K562 (cell line): ENCODE results near the gene CHDH. TPM values are rescaled to one million over a fixed set of nuclear protein-coding genes. Genes with fewer than 3 reads are reported as not detected.

Experiments
- ATAC-seq: fragments of 200-7000 bp; cut with Tn5 transposase; 3 replicates; pipeline ENCODE4 v1.9.1; 2020; ENCODE audit warnings: moderate library complexity
- BruUV-seq: library from RNA; stranded (reverse); fragments of 400-500 nt; replicated peaks from 2 replicates; lab custom pipeline; 2021; lab: Mats Ljungman, UMichigan
- CTCF ChIA-PET: fragments of 300-600 bp; formaldehyde crosslinking; extraction: SDS; loops from one replicate; lab custom pipeline; 2021; ENCODE audit warnings: low intra/inter-chr PET ratio; lab: Yijun Ruan, JAX
- POLR2A ChIA-PET: fragments of 300-600, 350-650 bp; sonication (Branson Sonifier 250); formaldehyde crosslinking; extraction: SDS; loops from one replicate; lab custom pipeline; 2021; ENCODE audit warnings: antibody characterized with exemption, inconsistent platforms; lab: Yijun Ruan, JAX
- DNase-seq, 4 experiments: peaks; one replicate each; pipeline versions ENCODE4 v3.0.0 to v3.0.0-alpha.2; 2011 to 2018; ENCODE audit warnings: low spot score in 3 of 4, mixed read lengths in 3 of 4; ENCODE audit errors: extremely low read depth in 1 of 4
- FAIRE-seq: peaks from 2 replicates; lab custom pipeline; 2011; peaks lifted over from hg19 to GRCh38; lab: Jason Lieb, UNC
- H2AFZ ChIP-seq: 2 replicates; pipeline ENCODE4 v1.6.0; 2011; ENCODE audit warnings: low read depth, low read length, control low read depth, inconsistent platforms
- H3K27ac ChIP-seq: fragments of 200-600 bp; 3 replicates; pipeline ENCODE4 v1.8.0; 2011; ENCODE audit warnings: low read depth, mild to moderate bottlenecking, control low read depth, inconsistent platforms, low read length, moderate library complexity, mixed read lengths; ENCODE audit errors: extremely low read depth
- H3K27me3 ChIP-seq, 2 experiments: fragments of 300-600 bp in 1 of 2; 2 replicates in 1 of 2; 3 replicates in 1 of 2; pipeline versions ENCODE4 v1.6.0 to v1.8.0; 2011; ENCODE audit warnings: inconsistent platforms in 2 of 2, low read length in 2 of 2, mild to moderate bottlenecking in 1 of 2, mixed read lengths in 1 of 2, moderate library complexity in 1 of 2; ENCODE audit not compliant: control insufficient read depth in 2 of 2, insufficient read depth in 2 of 2
- H3K36me3 ChIP-seq: fragments of 300-600 bp; 3 replicates; pipeline ENCODE4 v1.8.0; 2011; ENCODE audit warnings: mild to moderate bottlenecking, low read length, inconsistent platforms; ENCODE audit not compliant: control insufficient read depth, insufficient read depth
- H3K4me1 ChIP-seq, 2 experiments: fragments of 200-600 bp in 1 of 2; replicated peaks in 1 of 2; 2 replicates in 1 of 2; 3 replicates in 1 of 2; pipeline versions ENCODE4 v1.5.1 to v1.8.0; 2011; ENCODE audit warnings: inconsistent platforms in 2 of 2, low read length in 2 of 2, mild to moderate bottlenecking in 1 of 2, mixed read lengths in 1 of 2, moderate library complexity in 1 of 2; ENCODE audit not compliant: control insufficient read depth in 2 of 2, insufficient read depth in 2 of 2
- H3K4me2 ChIP-seq: 2 replicates; pipeline ENCODE4 v1.6.1; 2011; ENCODE audit warnings: low read length, control low read depth, inconsistent platforms, mixed read lengths; ENCODE audit not compliant: insufficient read depth
- H3K4me3 ChIP-seq: fragments of 200-600 bp; sonication (generic), shearing (Covaris generic); 2 replicates; pipeline ENCODE4 v1.5.1; 2016; ENCODE audit warnings: control low read depth, inconsistent platforms
- H3K79me2 ChIP-seq: fragments of 200-600 bp; 3 replicates; pipeline ENCODE4 v1.8.0; 2011; ENCODE audit warnings: low read length, inconsistent platforms; ENCODE audit not compliant: control insufficient read depth, insufficient read depth
- H3K9ac ChIP-seq, 2 experiments: 2 replicates each; pipeline versions ENCODE4 v1.6.0 to v1.6.1; 2011; ENCODE audit warnings: low read depth in 2 of 2, low read length in 2 of 2, control low read depth in 1 of 2, inconsistent platforms in 1 of 2, mild to moderate bottlenecking in 1 of 2, mixed read lengths in 1 of 2; ENCODE audit not compliant: insufficient read depth in 1 of 2
- H3K9me1 ChIP-seq: one replicate; pipeline ENCODE4 v1.6.0; 2011; ENCODE audit warnings: inconsistent platforms, mild to moderate bottlenecking, low read length, moderate library complexity; ENCODE audit not compliant: control insufficient read depth, insufficient read depth
- H3K9me3 ChIP-seq: replicated peaks from 2 replicates; pipeline ENCODE4 v1.5.1; 2011; ENCODE audit warnings: low read depth, low read length, inconsistent platforms; ENCODE audit not compliant: control insufficient read depth, insufficient read depth
- H4K20me1 ChIP-seq: replicated peaks from 2 replicates; pipeline ENCODE4 v1.6.1; 2011; ENCODE audit warnings: low read length, inconsistent platforms, mixed read lengths; ENCODE audit not compliant: control insufficient read depth, insufficient read depth
- ESRRB ChIP-seq: fragments of 250-450 bp; sonication (Bioruptor Pico); IDR thresholded peaks from 2 replicates; pipeline ENCODE4 v1.5.0; 2020; ENCODE audit warnings: mild to moderate bottlenecking, moderate library complexity, borderline replicate concordance
- GABPA ChIP-seq: fragments of 200-800 bp; sonication (Bioruptor generic); conservative IDR thresholded peaks from 2 replicates; pipeline ENCODE4 v1.6.1; 2016; ENCODE audit warnings: low read depth, missing genetic modification characterization, missing compliant biosample characterization
- HDAC1 ChIP-seq, 2 experiments: fragments of 450-650 bp; IDR thresholded peaks; 2 replicates each; pipeline ENCODE4 v1.6.1; 2016 to 2017; ENCODE audit warnings: inconsistent platforms in 1 of 2, mild to moderate bottlenecking in 1 of 2, moderate library complexity in 1 of 2
- MED1 ChIP-seq: sonication (generic); formaldehyde crosslinking; IDR thresholded peaks from 2 replicates; pipeline ENCODE4 v1.8.1; 2023; ENCODE audit warnings: missing genetic modification reagents, borderline replicate concordance
- PHF8 ChIP-seq: fragments of 200-600 bp; sonication (generic); IDR thresholded peaks from 2 replicates; pipeline ENCODE4 v1.6.1; 2012; ENCODE audit warnings: mixed run types, mild to moderate bottlenecking, inconsistent platforms, low read length, moderate library complexity, borderline replicate concordance
- RAD21 ChIP-seq, 2 experiments: fragments of 250-450 bp in 1 of 2; fragments of 450-650 bp in 1 of 2; sonication (Bioruptor Pico) in 1 of 2; formaldehyde crosslinking in 1 of 2; IDR thresholded peaks in 1 of 2; conservative IDR thresholded peaks in 1 of 2; 2 replicates each; pipeline versions ENCODE4 v1.4.0 to v1.8.0; 2020 to 2022; ENCODE audit warnings: mild to moderate bottlenecking in 2 of 2, moderate library complexity in 1 of 2
- RBFOX2 ChIP-seq: fragments of 200-400 bp; formaldehyde crosslinking; IDR thresholded peaks from 2 replicates; pipeline ENCODE4 v1.6.1; 2017; ENCODE audit warnings: low read depth, mild to moderate bottlenecking, low read length, moderate library complexity
- SIRT6 ChIP-seq: IDR thresholded peaks from one replicate; pipeline ENCODE4 v1.6.1; 2012; ENCODE audit warnings: low read depth, mild to moderate bottlenecking, control low read depth, inconsistent platforms, low read length, moderate library complexity
- SMAD4 ChIP-seq: fragments of 250-450 bp; sonication (Bioruptor Pico); conservative IDR thresholded peaks from 2 replicates; pipeline ENCODE4 v1.8.0; 2021; ENCODE audit warnings: inconsistent platforms, mild to moderate bottlenecking, moderate library complexity
- SRF ChIP-seq, 2 experiments: fragments of 250-450, 450-650 bp in 1 of 2; sonication (Bioruptor Pico) in 1 of 2; sonication (generic) in 1 of 2; formaldehyde crosslinking; IDR thresholded peaks; 2 replicates each; pipeline versions ENCODE4 v1.5.0 to v1.5.1; 2020 to 2022; ENCODE audit warnings: mild to moderate bottlenecking in 1 of 2, missing genetic modification reagents in 1 of 2
- SRSF3 ChIP-seq: fragments of 200-400 bp; formaldehyde crosslinking; IDR thresholded peaks from 2 replicates; pipeline ENCODE4 v1.6.1; 2016; ENCODE audit warnings: mild to moderate bottlenecking, low read length, moderate library complexity; ENCODE audit not compliant: insufficient read depth
- ZNF175 ChIP-seq: fragments of 200-800 bp; sonication (Bioruptor generic); IDR thresholded peaks from 2 replicates; pipeline ENCODE4 v1.6.1; 2016; ENCODE audit warnings: low read depth, mild to moderate bottlenecking, missing genetic modification characterization, missing compliant biosample characterization
- WGBS: fragments of 100-300 bp; shearing (Covaris generic); methylation state at CpG from one replicate; pipeline ENCODE4 v1.1.6; 2016; ENCODE audit warnings: low coverage, mixed read lengths; ENCODE audit not compliant: insufficient coverage; ENCODE audit errors: missing lambda C conversion rate; 5-methylcytosine and 5-hydroxymethylcytosine counted together
- in situ Hi-C: fragments of 300-500 bp; cut with MboI; formaldehyde crosslinking; loops from 4 replicates; pipeline ENCODE4 v1.15.0; 2018; ENCODE audit warnings: inconsistent platforms, mixed read lengths
- intact Hi-C: fragments of 100-400 bp; cut with micrococcal nuclease; formaldehyde crosslinking; loops from 2 replicates; pipeline ENCODE4 v1.14.2; 2022
- polyA plus RNA-seq, 8 experiments: library from polyadenylated mRNA; depleted of rRNA in 4 of 8; stranded (reverse) in 5 of 8; unstranded in 3 of 8; fragments of >200 nt; fragmentation: Nextera tagmentation in 2 of 8; fragmentation: Illumina TruSeq in 1 of 8; extraction: Ambion mirVana in 2 of 8; extraction: Trizol in 1 of 8; gene quantifications; 2 replicates each; pipeline versions ENCODE4 v1.2.1 to v1.2.3, GENCODE V29; 2011 to 2014; ENCODE audit warnings: inconsistent platforms in 1 of 8, missing spikeins in 1 of 8
- total RNA-seq, 7 experiments: library from RNA; depleted of rRNA in 6 of 7; stranded (reverse); fragments of >200 nt in 6 of 7; fragmentation: Illumina TruSeq in 2 of 7; extraction: Trizol in 2 of 7; gene quantifications; 2 replicates each; pipeline versions ENCODE4 v1.2.1 to v1.2.3, GENCODE V29; 2011 to 2021; ENCODE audit warnings: low replicate concordance in 1 of 7
- TF ChIP-seq, protein P1 (sequence below): fragments of 250-450 bp; sonication (Bioruptor Pico); IDR thresholded peaks from 2 replicates; pipeline ENCODE4 v1.8.0; 2022; ENCODE audit warnings: inconsistent platforms, mild to moderate bottlenecking, moderate library complexity, borderline replicate concordance
- TF ChIP-seq, protein P2 (sequence below): sonication (generic); formaldehyde crosslinking; IDR thresholded peaks from 2 replicates; pipeline ENCODE4 v1.8.0; 2023; ENCODE audit warnings: missing genetic modification reagents, mild to moderate bottlenecking, borderline replicate concordance

CHDH gene
- total and polyA plus RNA-seq, 9 of the 15 experiments (the other 6 are each of a cell fraction or from before 2014, with no cell fraction given): 0.06 to 1.9 (median 0.46) TPM

DNA sequence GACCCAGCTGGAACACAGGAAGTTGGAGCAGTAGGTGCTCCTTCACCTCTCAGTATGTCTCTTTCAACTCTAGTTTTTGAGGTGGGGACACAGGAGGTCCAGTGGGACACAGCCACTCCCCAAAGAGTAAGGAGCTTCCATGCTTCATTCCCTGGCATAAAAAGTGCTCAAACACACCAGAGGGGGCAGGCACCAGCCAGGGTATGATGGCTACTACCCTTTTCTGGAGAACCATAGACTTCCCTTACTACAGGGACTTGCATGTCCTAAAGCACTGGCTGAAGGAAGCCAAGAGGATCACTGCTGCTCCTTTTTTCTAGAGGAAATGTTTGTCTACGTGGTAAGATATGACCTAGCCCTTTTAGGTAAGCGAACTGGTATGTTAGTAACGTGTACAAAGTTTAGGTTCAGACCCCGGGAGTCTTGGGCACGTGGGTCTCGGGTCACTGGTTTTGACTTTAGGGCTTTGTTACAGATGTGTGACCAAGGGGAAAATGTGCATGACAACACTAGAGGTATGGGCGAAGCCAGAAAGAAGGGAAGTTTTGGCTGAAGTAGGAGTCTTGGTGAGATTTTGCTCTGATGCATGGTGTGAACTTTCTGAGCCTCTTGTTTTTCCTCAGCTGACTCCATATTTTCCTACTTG lies 12.0 kb upstream of the CHDH start:
- intact Hi-C loops: no loop called here
- Histone ChIP-seq H3K4me3 (no peak overlapping the region), H3K9me1 (no peaks in the 10 kb centered on the region), H3K36me3 (0 out of 3 replicates have a peak, but pooled peaks cover 6% of the 10 kb centered on the region), H3K4me1 (no peaks in the 10 kb centered on the region), H4K20me1 (no peaks in the 10 kb centered on the region), H3K27ac (no peak overlapping the region), H2AFZ (no peak overlapping the region), H3K9me3 (no peaks in the 10 kb centered on the region), H3K79me2 (no peaks in the 10 kb centered on the region), H3K27me3 (peaks cover 0 to 11% of the 10 kb centered on the region in 2 experiments; a peak in 2 of 5 replicates), H3K9ac (no peak overlapping the region), H3K4me2 (no peak overlapping the region)
- DNase-seq (no peak), FAIRE-seq (no peak), ATAC-seq (no peak)
- 50% methylated on average over 5 of the region's 7 CpGs for WGBS
- in situ Hi-C loops: no loop called here
- BruUV-seq: no TSS peak
- POLR2A ChIA-PET: interaction anchor here (0.6 kb wide), 2 partner anchors 11 to 30 kb away, joined by 3 read pairs; no protein-coding TSS in a partner anchor
- CTCF ChIA-PET: no interaction called here
- TF ChIP-seq ZNF175 (no peak), SIRT6 (no peak), RAD21 (CRISPR knock-in tag; conservative IDR thresholded peaks at IDR 0.05 in 1 of 2, IDR thresholded peaks at IDR 0.05 in 1 of 2) (no peak), SRF (CRISPR knock-in tag; IDR thresholded peaks at IDR 0.05) (no peak), SRSF3 (no peak), GABPA (tag) (no peak), RBFOX2 (no peak), HDAC1 (IDR thresholded peaks at IDR 0.05) (no peak), PHF8 (no peak), ESRRB (CRISPR knock-in tag) (no peak), SMAD4 (CRISPR knock-in tag) (no peak), MED1 (CRISPR knock-in tag) (no peak)
- TF ChIP-seq, protein P1, sequence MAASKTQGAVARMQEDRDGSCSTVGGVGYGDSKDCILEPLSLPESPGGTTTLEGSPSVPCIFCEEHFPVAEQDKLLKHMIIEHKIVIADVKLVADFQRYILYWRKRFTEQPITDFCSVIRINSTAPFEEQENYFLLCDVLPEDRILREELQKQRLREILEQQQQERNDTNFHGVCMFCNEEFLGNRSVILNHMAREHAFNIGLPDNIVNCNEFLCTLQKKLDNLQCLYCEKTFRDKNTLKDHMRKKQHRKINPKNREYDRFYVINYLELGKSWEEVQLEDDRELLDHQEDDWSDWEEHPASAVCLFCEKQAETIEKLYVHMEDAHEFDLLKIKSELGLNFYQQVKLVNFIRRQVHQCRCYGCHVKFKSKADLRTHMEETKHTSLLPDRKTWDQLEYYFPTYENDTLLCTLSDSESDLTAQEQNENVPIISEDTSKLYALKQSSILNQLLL (CRISPR knock-in tag): no peak
- TF ChIP-seq, protein P2, sequence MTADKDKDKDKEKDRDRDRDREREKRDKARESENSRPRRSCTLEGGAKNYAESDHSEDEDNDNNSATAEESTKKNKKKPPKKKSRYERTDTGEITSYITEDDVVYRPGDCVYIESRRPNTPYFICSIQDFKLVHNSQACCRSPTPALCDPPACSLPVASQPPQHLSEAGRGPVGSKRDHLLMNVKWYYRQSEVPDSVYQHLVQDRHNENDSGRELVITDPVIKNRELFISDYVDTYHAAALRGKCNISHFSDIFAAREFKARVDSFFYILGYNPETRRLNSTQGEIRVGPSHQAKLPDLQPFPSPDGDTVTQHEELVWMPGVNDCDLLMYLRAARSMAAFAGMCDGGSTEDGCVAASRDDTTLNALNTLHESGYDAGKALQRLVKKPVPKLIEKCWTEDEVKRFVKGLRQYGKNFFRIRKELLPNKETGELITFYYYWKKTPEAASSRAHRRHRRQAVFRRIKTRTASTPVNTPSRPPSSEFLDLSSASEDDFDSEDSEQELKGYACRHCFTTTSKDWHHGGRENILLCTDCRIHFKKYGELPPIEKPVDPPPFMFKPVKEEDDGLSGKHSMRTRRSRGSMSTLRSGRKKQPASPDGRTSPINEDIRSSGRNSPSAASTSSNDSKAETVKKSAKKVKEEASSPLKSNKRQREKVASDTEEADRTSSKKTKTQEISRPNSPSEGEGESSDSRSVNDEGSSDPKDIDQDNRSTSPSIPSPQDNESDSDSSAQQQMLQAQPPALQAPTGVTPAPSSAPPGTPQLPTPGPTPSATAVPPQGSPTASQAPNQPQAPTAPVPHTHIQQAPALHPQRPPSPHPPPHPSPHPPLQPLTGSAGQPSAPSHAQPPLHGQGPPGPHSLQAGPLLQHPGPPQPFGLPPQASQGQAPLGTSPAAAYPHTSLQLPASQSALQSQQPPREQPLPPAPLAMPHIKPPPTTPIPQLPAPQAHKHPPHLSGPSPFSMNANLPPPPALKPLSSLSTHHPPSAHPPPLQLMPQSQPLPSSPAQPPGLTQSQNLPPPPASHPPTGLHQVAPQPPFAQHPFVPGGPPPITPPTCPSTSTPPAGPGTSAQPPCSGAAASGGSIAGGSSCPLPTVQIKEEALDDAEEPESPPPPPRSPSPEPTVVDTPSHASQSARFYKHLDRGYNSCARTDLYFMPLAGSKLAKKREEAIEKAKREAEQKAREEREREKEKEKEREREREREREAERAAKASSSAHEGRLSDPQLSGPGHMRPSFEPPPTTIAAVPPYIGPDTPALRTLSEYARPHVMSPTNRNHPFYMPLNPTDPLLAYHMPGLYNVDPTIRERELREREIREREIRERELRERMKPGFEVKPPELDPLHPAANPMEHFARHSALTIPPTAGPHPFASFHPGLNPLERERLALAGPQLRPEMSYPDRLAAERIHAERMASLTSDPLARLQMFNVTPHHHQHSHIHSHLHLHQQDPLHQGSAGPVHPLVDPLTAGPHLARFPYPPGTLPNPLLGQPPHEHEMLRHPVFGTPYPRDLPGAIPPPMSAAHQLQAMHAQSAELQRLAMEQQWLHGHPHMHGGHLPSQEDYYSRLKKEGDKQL (CRISPR knock-in tag): no peak
